SKM-1 (cell line): ENCODE data around the gene TRAF3.
"Not testable (repeated sequence)": the region's sequence is repeated elsewhere in the genome, so short reads cannot be mapped to it uniquely, and the experiment has no call there.

Experiments used
- DNase-seq: peaks from one replicate; lab custom pipeline; 2025; ENCODE audit not compliant: unreplicated experiment; lab: John Stamatoyannopoulos, UW

Gene TRAF3

GRCh38 chr14:102889615-102890014 is 112.4 kb downstream of the TRAF3 start:
- no peak for DNase-seq

GRCh38 chr14:102891111-102891510 is 113.9 kb downstream of the TRAF3 start:
- DNase-seq: no peak

- DNase-seq: no peak
Measured at GRCh38 chr14:102891556-102891955, 114.3 kb downstream of the TRAF3 start.

- DNase-seq: no peak
Measured at GRCh38 chr14:102892651-102893050, 115.4 kb downstream of the TRAF3 start.

- no peak for DNase-seq
Measured at GRCh38 chr14:102893452-102893851, 116.2 kb downstream of the TRAF3 start.

- not testable (repeated sequence) for DNase-seq
Measured at GRCh38 chr14:102896735-102897134, 119.5 kb downstream of the TRAF3 start.

GRCh38 chr14:102897299-102898027 is 120.2 kb downstream of the TRAF3 start:
- no peak for DNase-seq

GRCh38 chr14:102898298-102898697 is 121.0 kb downstream of the TRAF3 start:
- no peak for DNase-seq

GRCh38 chr14:102898776-102899515 is 121.7 kb downstream of the TRAF3 start:
- DNase-seq: no peak

- DNase-seq: no peak
Measured at GRCh38 chr14:102899516-102899900, 122.3 kb downstream of the TRAF3 start.

- DNase-seq: no peak
Measured at GRCh38 chr14:102900631-102901571, 123.7 kb downstream of the TRAF3 start.

- DNase-seq: peak; percentile 5
Measured at GRCh38 chr14:102901633-102902032, 124.4 kb downstream of the TRAF3 start.

GRCh38 chr14:102902086-102902485 is 124.8 kb downstream of the TRAF3 start:
- no peak for DNase-seq

GRCh38 chr14:102902523-102903247 is 125.4 kb downstream of the TRAF3 start:
- no peak for DNase-seq

GRCh38 chr14:102903248-102903888 is 126.1 kb downstream of the TRAF3 start:
- no peak for DNase-seq

GRCh38 chr14:102903889-102904512 is 126.8 kb downstream of the TRAF3 start:
- no peak for DNase-seq

- DNase-seq: no peak
Measured at GRCh38 chr14:102905116-102906108, 128.2 kb downstream of the TRAF3 start.

GRCh38 chr14:102906616-102907302 is 129.5 kb downstream of the TRAF3 start:
- no peak for DNase-seq
